GM08714 (cell line): ENCODE data around the gene TBC1D19.
A peak's percentile ranks its signal among the peaks of the same experiment; 100 is the strongest.
"Not testable (repeated sequence)": the region's sequence is repeated elsewhere in the genome, so short reads cannot be mapped to it uniquely, and the experiment has no call there.

ENCODE experiments used
- H3K4me3 ChIP-seq: fragments of 200-500 bp; sonication (Bioruptor generic); 2 replicates; pipeline ENCODE4 v1.5.1; 2014; ENCODE audit warnings: mild to moderate bottlenecking, low read length, inconsistent platforms
- ZNF274 ChIP-seq: IDR thresholded peaks from 2 replicates; pipeline ENCODE4 v1.6.1; 2012; ENCODE audit warnings: mild to moderate bottlenecking, low read depth, low read length

TBC1D19 gene

GRCh38 chr4:26583538-26583864 is 383 bp upstream of the TBC1D19 start:
- H3K4me3 ChIP-seq, result peak overlapping the region; percentile 79; the same call in 1 of the 2 replicates
- TF ChIP-seq ZNF274, result no peak

DNA sequence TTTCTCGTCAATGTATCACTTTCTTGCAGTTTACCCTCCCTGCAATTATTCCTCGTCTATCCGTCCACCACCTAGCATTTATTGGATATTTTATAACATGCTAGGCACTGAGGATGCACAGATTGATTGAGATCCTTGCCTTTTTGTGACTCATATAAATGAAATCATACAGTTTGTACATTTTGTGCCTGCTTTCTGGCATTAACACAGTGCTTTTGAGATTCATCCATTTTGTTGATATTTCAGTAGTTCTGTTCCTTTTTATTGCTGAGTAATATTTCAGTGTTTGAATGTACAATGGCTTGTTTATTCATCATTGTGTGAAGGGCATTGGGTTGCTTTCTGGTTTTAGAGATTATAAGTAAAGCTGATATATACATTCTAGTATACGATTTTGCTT is 841 bp downstream of the TBC1D19 start:
- peak overlapping the region; percentile 79 for H3K4me3 ChIP-seq
- no peak for TF ChIP-seq ZNF274

- H3K4me3 ChIP-seq, result no peak overlapping the region
- no peak for TF ChIP-seq ZNF274
Observed at GRCh38 chr4:26589705-26590104, 5.8 kb downstream of the TBC1D19 start.

GRCh38 chr4:26590639-26591038 is 6.8 kb downstream of the TBC1D19 start:
- H3K4me3 ChIP-seq, result no peak overlapping the region
- TF ChIP-seq ZNF274, result no peak

- not testable (repeated sequence) for H3K4me3 ChIP-seq
Observed at GRCh38 chr4:26593557-26593956, 9.7 kb downstream of the TBC1D19 start.

- H3K4me3 ChIP-seq, result no peak overlapping the region
- no peak for TF ChIP-seq ZNF274
Observed at GRCh38 chr4:26594371-26594770, 10.5 kb downstream of the TBC1D19 start.

- no peak for TF ChIP-seq ZNF274
- H3K4me3 ChIP-seq, result no peak overlapping the region
Observed at GRCh38 chr4:26594778-26595177, 10.9 kb downstream of the TBC1D19 start.

- no peak for TF ChIP-seq ZNF274
- H3K4me3 ChIP-seq, result no peak overlapping the region
Observed at GRCh38 chr4:26596843-26597242, 13.0 kb downstream of the TBC1D19 start.

- no peak overlapping the region for H3K4me3 ChIP-seq
- no peak for TF ChIP-seq ZNF274
Observed at GRCh38 chr4:26601204-26601603, 17.3 kb downstream of the TBC1D19 start.

DNA sequence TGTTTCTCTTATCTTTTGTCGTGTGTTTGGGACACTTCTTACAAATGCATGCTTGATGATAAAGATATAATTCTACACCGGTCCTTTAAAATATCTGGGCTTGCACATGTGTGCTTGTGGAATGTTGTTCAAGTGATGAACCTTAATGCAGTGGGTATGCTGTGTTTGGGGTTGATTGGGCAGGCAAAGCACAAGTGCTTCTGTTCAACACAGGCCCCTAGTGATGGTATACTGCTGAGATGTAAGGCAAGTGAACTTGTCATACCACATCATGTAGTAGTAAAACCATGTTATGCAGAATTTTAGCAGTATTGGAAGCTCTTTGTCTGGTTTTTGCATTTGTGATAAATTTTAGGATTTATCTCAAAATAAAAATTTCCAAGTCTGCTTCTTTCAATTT is 23.9 kb downstream of the TBC1D19 start:
- H3K4me3 ChIP-seq, result no peak overlapping the region
- TF ChIP-seq ZNF274, result no peak

- no peak overlapping the region for H3K4me3 ChIP-seq
- no peak for TF ChIP-seq ZNF274
Observed at GRCh38 chr4:26609391-26609790, 25.5 kb downstream of the TBC1D19 start.

- H3K4me3 ChIP-seq, result no peak overlapping the region
- no peak for TF ChIP-seq ZNF274
Observed at GRCh38 chr4:26609868-26610267, 26.0 kb downstream of the TBC1D19 start.

- TF ChIP-seq ZNF274, result no peak
- H3K4me3 ChIP-seq, result no peak overlapping the region
Observed at GRCh38 chr4:26611372-26611771, 27.5 kb downstream of the TBC1D19 start.

DNA sequence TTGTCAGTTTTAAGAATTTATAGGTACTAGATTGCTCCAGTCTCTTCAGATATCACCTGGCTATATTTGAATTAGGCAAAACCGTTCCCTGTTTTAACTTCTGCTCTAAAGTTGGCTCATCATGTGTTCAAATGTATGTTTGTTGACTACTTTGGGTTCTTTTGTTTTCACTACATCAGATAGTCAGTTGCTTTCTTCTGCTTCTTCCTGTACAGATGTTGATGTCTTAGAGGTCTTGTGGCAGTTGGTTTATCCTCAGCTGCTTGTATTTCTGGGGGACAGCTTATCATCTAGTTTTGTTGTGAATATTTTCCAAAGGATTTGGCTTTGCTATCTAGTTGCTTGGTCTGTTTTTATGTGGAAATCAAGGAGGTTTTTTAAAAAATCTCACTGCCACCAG is 28.0 kb downstream of the TBC1D19 start:
- no peak for TF ChIP-seq ZNF274
- no peak overlapping the region for H3K4me3 ChIP-seq

GRCh38 chr4:26613237-26613636 is 29.4 kb downstream of the TBC1D19 start:
- H3K4me3 ChIP-seq, result no peak overlapping the region
- TF ChIP-seq ZNF274, result no peak

- no peak overlapping the region for H3K4me3 ChIP-seq
- no peak for TF ChIP-seq ZNF274
Observed at GRCh38 chr4:26613735-26614134, 29.9 kb downstream of the TBC1D19 start.

GRCh38 chr4:26619784-26620183 is 35.9 kb downstream of the TBC1D19 start:
- no peak for TF ChIP-seq ZNF274
- no peak overlapping the region for H3K4me3 ChIP-seq

- no peak for TF ChIP-seq ZNF274
- no peak overlapping the region for H3K4me3 ChIP-seq
Observed at GRCh38 chr4:26621366-26621765, 37.5 kb downstream of the TBC1D19 start.
